BLaER1 (cell line): ENCODE data around the gene SCCPDH.
"Not testable (repeated sequence)": the region's sequence is repeated elsewhere in the genome, so short reads cannot be mapped to it uniquely, and the experiment has no call there.

Experiments
- H3K27ac ChIP-seq: shearing (Covaris generic); formaldehyde crosslinking; 2 replicates; pipeline ENCODE4 v1.8.1; 2022
- H3K27me3 ChIP-seq: shearing (Covaris generic); formaldehyde crosslinking; 2 replicates; pipeline ENCODE4 v1.8.1; 2022
- H3K36me3 ChIP-seq: shearing (Covaris generic); formaldehyde crosslinking; 2 replicates; pipeline ENCODE4 v1.8.1; 2022
- H3K4me1 ChIP-seq: shearing (Covaris generic); formaldehyde crosslinking; 2 replicates; pipeline ENCODE4 v1.8.1; 2022
- H3K4me2 ChIP-seq: shearing (Covaris generic); formaldehyde crosslinking; 2 replicates; pipeline ENCODE4 v1.8.1; 2022
- H3K4me3 ChIP-seq: shearing (Covaris generic); formaldehyde crosslinking; 2 replicates; pipeline ENCODE4 v1.8.1; 2022
- H3K9ac ChIP-seq: shearing (Covaris generic); formaldehyde crosslinking; 2 replicates; pipeline ENCODE4 v1.8.1; 2022
- H3K9me3 ChIP-seq: shearing (Covaris generic); formaldehyde crosslinking; 2 replicates; pipeline ENCODE4 v1.8.1; 2022
- H4K20me1 ChIP-seq: shearing (Covaris generic); formaldehyde crosslinking; 2 replicates; pipeline ENCODE4 v1.8.1; 2022
- Cebpa-rat ChIP-seq: shearing (Covaris generic); IDR thresholded peaks from 2 replicates; pipeline ENCODE4 v1.8.1; 2022

SCCPDH gene

DNA sequence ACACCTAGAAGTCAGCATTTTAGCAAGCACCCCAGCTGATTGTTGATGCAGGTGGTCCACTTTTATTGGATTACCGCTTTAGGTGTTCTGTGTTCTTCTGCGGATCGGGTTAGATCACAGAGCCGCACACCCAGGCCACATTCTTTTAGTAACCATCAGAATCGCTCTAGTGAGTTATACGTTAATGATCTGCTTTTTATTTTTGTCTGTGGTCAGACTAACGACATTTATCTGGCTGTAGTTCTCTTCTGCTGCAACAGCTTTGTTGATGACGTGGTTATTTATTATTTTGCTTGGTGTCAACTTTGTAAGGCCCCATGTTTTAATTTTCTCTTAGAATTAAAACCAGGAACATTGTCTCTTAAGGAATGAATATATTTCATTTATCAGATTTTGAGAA is 18.2 kb downstream of the SCCPDH start:
- Histone ChIP-seq H3K9ac (peak overlapping the region; percentile 67), H4K20me1 (no peaks in the 10 kb centered on the region), H3K9me3 (peaks cover 54% of the 10 kb centered on the region), H3K4me1 (peaks cover 82% of the 10 kb centered on the region), H3K4me2 (peak overlapping the region; percentile 62), H3K27ac (peak overlapping the region; percentile 93), H3K27me3 (no peaks in the 10 kb centered on the region), H3K36me3 (peaks cover 81% of the 10 kb centered on the region), H3K4me3 (no peak overlapping the region)
- no peak for TF ChIP-seq Cebpa-rat

DNA sequence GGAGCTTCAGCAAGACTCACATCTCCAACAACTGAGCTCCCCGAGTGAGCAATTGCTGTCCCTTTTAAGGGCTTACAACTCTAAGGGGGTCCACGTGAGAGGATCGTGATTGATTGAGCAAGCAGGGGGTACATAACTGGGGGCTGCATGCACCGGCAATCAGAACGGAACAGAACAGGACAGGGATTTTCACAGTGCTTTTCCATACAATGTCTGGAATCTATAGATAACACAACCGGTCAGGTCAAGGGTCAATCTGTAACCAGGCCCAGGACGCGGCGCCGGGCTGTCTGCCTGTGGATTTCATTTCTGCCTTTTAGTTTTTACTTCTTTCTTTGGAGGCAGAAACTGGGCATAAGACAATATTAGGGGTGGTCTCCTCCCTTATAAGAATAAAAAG is 21.9 kb downstream of the SCCPDH start:
- not testable (repeated sequence) for H3K27me3 ChIP-seq, H3K27ac ChIP-seq, H4K20me1 ChIP-seq, H3K4me2 ChIP-seq, H3K9ac ChIP-seq
- H3K36me3 ChIP-seq: peaks cover 86% of the 10 kb centered on the region
- peaks cover 72% of the 10 kb centered on the region for H3K9me3 ChIP-seq
- H3K4me3 ChIP-seq: 0 out of 2 replicates have a peak overlapping the region, but pooled peaks have one; percentile 42
- H3K4me1 ChIP-seq: peaks cover 82% of the 10 kb centered on the region

DNA sequence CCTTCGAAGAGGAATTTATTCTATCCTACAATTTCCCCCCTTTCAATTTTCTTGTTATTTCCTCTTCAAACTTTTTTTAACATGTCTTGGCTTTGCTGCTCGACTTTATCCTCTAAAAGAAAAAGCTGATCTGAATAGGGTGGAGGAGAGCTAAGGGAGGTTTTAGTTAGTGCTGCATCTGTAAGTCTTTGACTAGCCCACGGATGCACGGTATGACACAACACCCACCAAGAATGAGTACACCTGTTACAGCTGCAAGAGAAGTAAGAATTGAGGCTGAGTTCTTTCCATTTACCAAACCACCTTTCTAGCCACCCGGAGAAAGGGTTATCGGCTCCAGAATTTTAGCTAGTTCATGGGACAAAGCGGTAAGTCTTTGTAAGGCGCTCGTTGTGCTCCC is 23.8 kb downstream of the SCCPDH start:
- no peak overlapping the region for H3K9ac ChIP-seq
- H3K27me3 ChIP-seq: no peaks in the 10 kb centered on the region
- no peaks in the 10 kb centered on the region for H4K20me1 ChIP-seq
- peak overlapping the region; percentile 64 for H3K4me2 ChIP-seq
- H3K4me3 ChIP-seq: no peak overlapping the region
- H3K4me1 ChIP-seq: peaks cover 82% of the 10 kb centered on the region
- TF ChIP-seq Cebpa-rat: no peak
- H3K36me3 ChIP-seq: peaks cover 75% of the 10 kb centered on the region
- peak overlapping the region; percentile 71 for H3K27ac ChIP-seq
- peaks cover 68% of the 10 kb centered on the region for H3K9me3 ChIP-seq

DNA sequence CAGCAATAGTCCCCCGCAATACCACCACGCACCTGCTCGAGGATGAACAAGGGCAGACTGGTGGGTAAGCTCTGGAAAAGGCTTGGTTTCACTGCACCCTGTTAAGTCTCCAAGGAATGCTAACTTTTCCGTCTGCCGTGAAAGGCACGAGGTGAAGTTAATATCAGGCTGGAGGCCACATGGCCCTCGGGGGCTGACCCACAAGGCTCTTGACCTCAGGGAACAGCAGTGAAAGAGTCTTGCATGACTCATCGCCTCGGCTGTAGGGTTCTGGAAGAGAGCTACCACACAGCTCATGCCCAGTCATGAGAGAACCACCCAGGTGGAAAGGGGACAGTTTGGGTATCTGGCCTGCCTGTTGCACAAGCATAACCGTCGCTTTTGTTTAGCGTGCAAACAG is 24.7 kb downstream of the SCCPDH start:
- H3K9me3 ChIP-seq: peaks cover 59% of the 10 kb centered on the region
- no peak overlapping the region for H3K9ac ChIP-seq
- H4K20me1 ChIP-seq: no peaks in the 10 kb centered on the region
- TF ChIP-seq Cebpa-rat: no peak
- H3K4me2 ChIP-seq: peak overlapping the region; percentile 64
- no peaks in the 10 kb centered on the region for H3K27me3 ChIP-seq
- peak overlapping the region; percentile 71 for H3K27ac ChIP-seq
- H3K4me1 ChIP-seq: peaks cover 82% of the 10 kb centered on the region
- H3K36me3 ChIP-seq: peaks cover 66% of the 10 kb centered on the region
- H3K4me3 ChIP-seq: no peak overlapping the region

DNA sequence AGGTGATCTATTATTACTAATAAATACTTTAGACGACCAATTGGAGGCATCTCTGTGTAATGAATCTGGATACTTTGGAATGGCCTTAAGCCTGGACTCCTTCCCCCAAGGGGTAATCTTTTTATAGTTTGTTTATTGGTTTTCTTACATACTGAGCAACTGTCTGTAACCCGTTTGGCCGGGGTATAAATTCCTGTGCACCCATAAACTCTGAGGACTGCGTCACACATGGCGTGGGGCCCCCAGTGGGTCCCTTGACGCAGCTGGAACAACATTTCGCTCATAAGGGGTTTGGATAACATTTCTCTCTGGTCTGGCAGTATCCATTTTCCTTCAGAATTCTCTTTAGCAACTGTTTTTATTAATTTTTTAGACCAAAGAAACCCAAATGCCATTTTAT is 26.5 kb downstream of the SCCPDH start:
- peaks cover 60% of the 10 kb centered on the region for H3K36me3 ChIP-seq
- peak overlapping the region; percentile 64 for H3K4me2 ChIP-seq
- peaks cover 40% of the 10 kb centered on the region for H3K9me3 ChIP-seq
- H3K4me1 ChIP-seq: peaks cover 76% of the 10 kb centered on the region
- no peak for TF ChIP-seq Cebpa-rat
- peak overlapping the region; percentile 71 for H3K27ac ChIP-seq
- H3K4me3 ChIP-seq: no peak overlapping the region
- H3K27me3 ChIP-seq: no peaks in the 10 kb centered on the region
- no peaks in the 10 kb centered on the region for H4K20me1 ChIP-seq
- peak overlapping the region; percentile 23; the same call in 1 of the 2 replicates for H3K9ac ChIP-seq

DNA sequence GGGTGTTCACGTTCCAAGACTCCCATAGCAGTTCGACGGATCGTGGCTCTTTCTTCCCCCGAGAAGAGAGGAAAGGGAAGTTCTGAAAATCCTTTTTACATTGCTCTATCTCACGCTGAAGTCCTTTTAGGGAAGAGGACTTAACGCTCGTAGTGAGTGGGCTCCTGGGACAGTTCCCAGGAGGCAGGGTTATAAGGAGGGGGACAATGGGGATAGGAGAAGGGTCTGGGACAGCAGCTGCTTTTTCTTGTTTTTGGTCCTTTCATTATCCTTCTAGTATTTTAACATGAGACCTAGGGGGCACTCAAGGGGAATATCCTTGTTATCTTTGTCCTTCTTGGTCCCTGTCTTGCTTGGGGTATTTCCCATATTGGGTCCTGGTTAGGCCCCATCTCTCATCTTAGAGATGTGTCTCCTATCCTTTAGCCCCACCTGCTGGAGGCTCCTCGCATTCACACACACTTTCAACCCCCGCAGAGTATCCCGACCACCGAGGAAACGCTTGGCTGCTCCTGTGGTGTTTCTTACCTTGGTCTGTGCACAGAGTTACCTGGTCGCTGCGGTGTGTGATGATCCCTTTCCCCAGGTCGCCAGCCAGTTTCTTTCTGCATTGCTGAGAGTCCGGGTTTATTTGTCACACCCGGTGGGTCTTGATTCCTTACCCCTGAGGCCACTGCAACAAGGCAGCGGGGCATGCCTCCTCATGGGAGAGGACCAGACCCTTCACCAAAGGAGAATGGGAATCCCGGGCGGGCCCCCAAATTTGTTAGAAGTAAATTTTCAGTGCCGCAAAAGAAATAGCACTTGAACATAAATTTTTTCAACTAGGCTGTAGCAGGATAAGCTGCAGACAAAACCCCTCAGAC is 29.7 kb downstream of the SCCPDH start:
- Histone ChIP-seq H3K27ac (peak overlapping the region; percentile 75), H3K9me3 (peaks cover 13% of the 10 kb centered on the region; the same call in 1 of the 2 replicates), H3K4me1 (peaks cover 65% of the 10 kb centered on the region), H3K27me3 (no peaks in the 10 kb centered on the region), H3K4me3 (no peak overlapping the region), H3K36me3 (peaks cover 54% of the 10 kb centered on the region), H3K9ac (peak overlapping the region; percentile 68), H3K4me2 (peak overlapping the region; percentile 70), H4K20me1 (no peaks in the 10 kb centered on the region)
- TF ChIP-seq Cebpa-rat: no peak

DNA sequence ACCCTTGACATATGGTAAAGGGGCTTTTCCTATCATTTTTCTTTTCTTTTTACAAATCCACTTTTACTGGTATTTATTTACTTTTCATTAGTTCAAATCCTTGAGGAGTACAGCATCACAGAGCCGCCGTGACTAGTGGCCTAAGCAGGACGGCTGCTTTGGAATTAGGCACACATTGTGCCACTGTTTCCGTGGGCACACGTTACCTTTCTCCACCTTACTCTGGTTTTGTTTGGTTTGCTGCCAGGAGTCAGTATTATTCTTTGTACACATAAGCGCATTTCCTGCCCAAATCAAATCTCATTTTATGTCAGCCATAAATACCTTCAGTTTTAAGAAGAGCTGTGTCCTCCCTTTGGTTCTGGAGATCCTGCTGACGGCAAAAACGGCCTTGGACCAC is 31.2 kb downstream of the SCCPDH start:
- Histone ChIP-seq H3K4me3 (no peak overlapping the region), H3K4me1 (peaks cover 65% of the 10 kb centered on the region), H3K9me3 (no peaks in the 10 kb centered on the region), H3K9ac (no peak overlapping the region), H3K27ac (no peak overlapping the region), H3K4me2 (no peak overlapping the region), H3K27me3 (no peaks in the 10 kb centered on the region), H4K20me1 (no peaks in the 10 kb centered on the region), H3K36me3 (peaks cover 54% of the 10 kb centered on the region)
- no peak for TF ChIP-seq Cebpa-rat

DNA sequence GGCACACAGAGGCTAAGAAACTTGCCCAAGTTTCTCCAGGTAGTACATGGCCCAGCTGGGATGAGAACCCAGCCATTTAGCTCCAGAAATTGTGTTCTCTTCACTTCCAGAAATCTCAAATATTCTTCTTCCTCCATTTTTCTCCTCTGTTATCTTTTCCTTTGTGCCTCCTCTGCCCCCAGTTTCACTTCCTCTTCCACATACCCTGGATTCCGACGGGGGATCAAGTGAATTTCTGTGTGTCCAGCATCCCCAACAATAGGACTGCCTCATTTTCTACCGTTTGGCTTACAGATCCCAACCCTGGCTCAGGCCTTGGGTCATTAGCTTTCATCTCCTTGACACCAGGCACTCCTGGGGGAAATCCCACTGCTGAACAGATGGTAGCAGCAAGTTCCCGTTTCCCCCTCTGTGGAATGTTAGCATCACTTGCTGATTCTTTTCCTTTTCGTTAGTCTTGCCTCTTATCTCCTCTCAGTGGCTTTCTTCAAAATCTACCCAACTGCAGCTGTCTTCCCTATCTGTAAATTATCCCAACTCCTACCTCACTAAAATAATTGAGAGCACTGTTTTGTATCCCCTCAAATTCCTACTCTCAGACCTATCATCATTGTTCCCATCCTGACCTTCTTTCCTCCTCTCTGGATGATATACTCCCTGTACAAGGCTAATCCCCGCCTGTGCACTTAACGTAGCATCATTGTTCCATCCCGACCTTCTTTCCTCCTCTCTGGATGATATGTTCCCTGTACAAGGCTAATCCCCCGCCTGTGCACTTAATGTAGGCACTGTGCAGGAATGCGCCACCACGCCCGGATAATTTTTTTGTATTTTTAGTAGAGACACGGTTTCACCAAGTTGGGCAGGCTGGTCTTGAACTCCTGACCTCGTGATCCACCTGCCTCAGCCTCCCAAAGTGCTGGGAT is 36.5 kb downstream of the SCCPDH start:
- H3K36me3 ChIP-seq: peaks cover 94% of the 10 kb centered on the region
- H3K9me3 ChIP-seq: no peaks in the 10 kb centered on the region
- H3K4me3 ChIP-seq: no peak overlapping the region
- H4K20me1 ChIP-seq: no peaks in the 10 kb centered on the region
- TF ChIP-seq Cebpa-rat: no peak
- no peak overlapping the region for H3K4me2 ChIP-seq
- H3K4me1 ChIP-seq: peaks cover 26% of the 10 kb centered on the region
- H3K9ac ChIP-seq: no peak overlapping the region; the same call in 1 of the 2 replicates
- H3K27me3 ChIP-seq: no peaks in the 10 kb centered on the region
- no peak overlapping the region for H3K27ac ChIP-seq

DNA sequence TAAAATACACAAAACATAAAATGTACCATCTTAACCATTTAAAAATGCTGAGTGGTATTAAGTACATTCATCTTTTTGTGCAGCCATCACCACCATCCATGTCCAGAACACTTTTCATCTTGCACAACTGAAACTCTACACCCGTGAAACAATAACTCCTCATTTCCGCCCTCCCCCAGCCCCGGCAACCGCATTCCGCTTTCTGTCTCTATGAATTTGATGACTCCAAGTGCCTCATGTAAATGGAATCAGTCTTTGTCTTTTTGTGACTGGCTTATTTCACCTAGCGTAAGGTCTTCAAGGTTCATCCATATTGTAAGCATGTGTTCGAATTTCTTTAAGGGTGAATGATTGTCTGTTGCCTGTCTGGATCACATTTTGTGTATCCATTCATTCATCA is 37.2 kb downstream of the SCCPDH start:
- Histone ChIP-seq H3K9ac (no peak overlapping the region), H3K4me2 (no peak overlapping the region), H3K9me3 (no peaks in the 10 kb centered on the region), H3K27me3 (no peaks in the 10 kb centered on the region), H3K4me1 (peaks cover 26% of the 10 kb centered on the region), H3K36me3 (peaks cover 95% of the 10 kb centered on the region), H4K20me1 (0 out of 2 replicates have a peak, but pooled peaks cover 6% of the 10 kb centered on the region), H3K27ac (no peak overlapping the region), H3K4me3 (no peak overlapping the region)
- no peak for TF ChIP-seq Cebpa-rat
